Neural progenitor cell (in vitro differentiated cells): Measurements from ENCODE around the gene EPHA1. TPM values are rescaled to one million over a fixed set of nuclear protein-coding genes. Genes with fewer than 3 reads are reported as not detected.

ENCODE experiments used
- DNase-seq: peaks from one replicate; pipeline ENCODE4 v3.0.0-alpha.2; 2016; ENCODE audit warnings: low spot score
- H2AFZ ChIP-seq: fragments of 200-600 bp; sonication (generic); replicated peaks from 2 replicates; pipeline ENCODE4 v1.6.1; 2016; ENCODE audit warnings: antibody characterized with exemption
- H3F3A ChIP-seq: fragments of 200-600 bp; sonication (generic); 2 replicates; pipeline ENCODE4 v1.6.1; 2016; ENCODE audit warnings: antibody characterized with exemption, low read depth
- H3K27ac ChIP-seq: fragments of 200-600 bp; sonication (generic); 2 replicates; pipeline ENCODE4 v1.5.1; 2016; ENCODE audit warnings: mild to moderate bottlenecking
- H3K27me3 ChIP-seq: fragments of 200-600 bp; sonication (generic); 2 replicates; pipeline ENCODE4 v1.6.1; 2016; ENCODE audit warnings: mild to moderate bottlenecking, moderate library complexity
- H3K36me3 ChIP-seq: fragments of 200-600 bp; sonication (generic); 2 replicates; pipeline ENCODE4 v1.5.1; 2016
- H3K4me1 ChIP-seq: fragments of 200-600 bp; sonication (generic); 2 replicates; pipeline ENCODE4 v1.6.1; 2016; ENCODE audit warnings: mixed run types
- H3K4me2 ChIP-seq: fragments of 200-600 bp; sonication (generic); 2 replicates; pipeline ENCODE4 v1.6.1; 2016
- H3K4me3 ChIP-seq: fragments of 200-600 bp; sonication (generic); 2 replicates; pipeline ENCODE4 v1.5.1; 2016
- H3K79me2 ChIP-seq: fragments of 200-600 bp; sonication (generic); 2 replicates; pipeline ENCODE4 v1.6.1; 2016; ENCODE audit warnings: low read depth
- H3K9ac ChIP-seq: fragments of 200-600 bp; sonication (generic); 2 replicates; pipeline ENCODE4 v1.6.1; 2016
- H3K9me3 ChIP-seq: fragments of 200-600 bp; sonication (generic); 2 replicates; pipeline ENCODE4 v1.5.1; 2016; ENCODE audit warnings: low read depth
- H4K20me1 ChIP-seq: fragments of 200-600 bp; sonication (generic); 2 replicates; pipeline ENCODE4 v1.6.1; 2016; ENCODE audit warnings: low read depth
- H3K27ac Mint-ChIP-seq: 3 replicates; pipeline ENCODE4 v1.8.0; 2021; ENCODE audit warnings: mixed read lengths
- H3K27me3 Mint-ChIP-seq: 2 replicates; pipeline ENCODE4 v1.8.0; 2022; ENCODE audit warnings: low read depth, mild to moderate bottlenecking, inconsistent platforms, moderate library complexity, mixed read lengths; ENCODE audit not compliant: insufficient read depth
- H3K36me3 Mint-ChIP-seq: 3 replicates; pipeline ENCODE4 v1.8.0; 2021; ENCODE audit warnings: mixed read lengths
- H3K4me1 Mint-ChIP-seq: 3 replicates; pipeline ENCODE4 v1.8.0; 2021; ENCODE audit warnings: mixed read lengths
- H3K4me3 Mint-ChIP-seq: 3 replicates; pipeline ENCODE4 v1.8.0; 2021; ENCODE audit warnings: mild to moderate bottlenecking, moderate library complexity, mixed read lengths
- H3K9me3 Mint-ChIP-seq: 3 replicates; pipeline ENCODE4 v1.8.0; 2020; ENCODE audit warnings: mixed read lengths
- EZH2 ChIP-seq: fragments of 200-600 bp; sonication (generic); IDR thresholded peaks from 2 replicates; pipeline ENCODE4 v1.6.1; 2017; ENCODE audit warnings: antibody characterized with exemption, mild to moderate bottlenecking, moderate library complexity
- EZH2phosphoT487 ChIP-seq: fragments of 200-600 bp; sonication (generic); IDR thresholded peaks from 2 replicates; pipeline ENCODE4 v1.6.1; 2017; ENCODE audit warnings: antibody characterized with exemption
- total RNA-seq: library from RNA; depleted of rRNA; stranded (reverse); fragments of >200 nt; gene quantifications from 2 replicates; pipeline ENCODE4 v1.2.3, GENCODE V29; 2015; ENCODE audit warnings: low replicate concordance
- TF ChIP-seq, protein P1 (sequence below): fragments of 200-600 bp; sonication (generic); IDR thresholded peaks from 2 replicates; pipeline ENCODE4 v1.5.1; 2017; ENCODE audit warnings: antibody characterized with exemption, mild to moderate bottlenecking

EPHA1 gene
- total RNA-seq, 1 donor from 2014 or later: 4.1 TPM

DNA sequence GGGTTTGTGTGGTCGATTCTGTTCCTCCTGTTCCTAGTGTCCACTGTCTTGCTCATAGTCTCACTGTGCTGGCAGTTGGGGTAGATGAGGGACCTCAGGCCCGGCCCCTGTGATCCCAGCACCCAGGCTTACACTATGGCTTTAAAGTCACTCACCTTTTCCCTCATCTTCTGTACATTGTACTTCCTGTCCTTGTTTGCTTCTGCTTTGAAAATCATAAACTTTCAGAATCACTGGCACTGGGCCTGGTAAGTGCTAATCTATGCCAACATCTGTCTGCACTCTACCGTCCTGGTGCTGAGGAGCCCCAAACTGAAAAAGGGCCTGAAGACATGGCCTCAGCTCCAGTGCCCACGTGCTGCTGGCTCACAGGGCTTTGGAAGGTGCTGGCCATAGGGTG, 28.9 kb upstream of the EPHA1 start:
- Mint-ChIP-seq H3K4me1 (no peaks in the 10 kb centered on the region), H3K27ac (no peak overlapping the region), H3K36me3 (no peaks in the 10 kb centered on the region), H3K27me3 (no peaks in the 10 kb centered on the region), H3K9me3 (peaks cover 2% of the 10 kb centered on the region), H3K4me3 (no peak overlapping the region)
- H3K4me3 ChIP-seq: no peak overlapping the region
- H3K9ac ChIP-seq: no peak overlapping the region
- no peak for TF ChIP-seq EZH2phosphoT487
- no peak for TF ChIP-seq EZH2
- TF ChIP-seq, protein P1, sequence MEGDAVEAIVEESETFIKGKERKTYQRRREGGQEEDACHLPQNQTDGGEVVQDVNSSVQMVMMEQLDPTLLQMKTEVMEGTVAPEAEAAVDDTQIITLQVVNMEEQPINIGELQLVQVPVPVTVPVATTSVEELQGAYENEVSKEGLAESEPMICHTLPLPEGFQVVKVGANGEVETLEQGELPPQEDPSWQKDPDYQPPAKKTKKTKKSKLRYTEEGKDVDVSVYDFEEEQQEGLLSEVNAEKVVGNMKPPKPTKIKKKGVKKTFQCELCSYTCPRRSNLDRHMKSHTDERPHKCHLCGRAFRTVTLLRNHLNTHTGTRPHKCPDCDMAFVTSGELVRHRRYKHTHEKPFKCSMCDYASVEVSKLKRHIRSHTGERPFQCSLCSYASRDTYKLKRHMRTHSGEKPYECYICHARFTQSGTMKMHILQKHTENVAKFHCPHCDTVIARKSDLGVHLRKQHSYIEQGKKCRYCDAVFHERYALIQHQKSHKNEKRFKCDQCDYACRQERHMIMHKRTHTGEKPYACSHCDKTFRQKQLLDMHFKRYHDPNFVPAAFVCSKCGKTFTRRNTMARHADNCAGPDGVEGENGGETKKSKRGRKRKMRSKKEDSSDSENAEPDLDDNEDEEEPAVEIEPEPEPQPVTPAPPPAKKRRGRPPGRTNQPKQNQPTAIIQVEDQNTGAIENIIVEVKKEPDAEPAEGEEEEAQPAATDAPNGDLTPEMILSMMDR: no peak
- no peak for DNase-seq
- no peaks in the 10 kb centered on the region for H3K36me3 ChIP-seq
- no peaks in the 10 kb centered on the region for H3K27me3 ChIP-seq
- no peak overlapping the region for H3K27ac ChIP-seq
- H3K4me1 ChIP-seq: no peaks in the 10 kb centered on the region
- H2AFZ ChIP-seq: no peak overlapping the region
- no peaks in the 10 kb centered on the region for H3F3A ChIP-seq
- no peaks in the 10 kb centered on the region for H4K20me1 ChIP-seq
- H3K9me3 ChIP-seq: no peaks in the 10 kb centered on the region
- no peaks in the 10 kb centered on the region for H3K79me2 ChIP-seq
- no peak overlapping the region for H3K4me2 ChIP-seq

DNA sequence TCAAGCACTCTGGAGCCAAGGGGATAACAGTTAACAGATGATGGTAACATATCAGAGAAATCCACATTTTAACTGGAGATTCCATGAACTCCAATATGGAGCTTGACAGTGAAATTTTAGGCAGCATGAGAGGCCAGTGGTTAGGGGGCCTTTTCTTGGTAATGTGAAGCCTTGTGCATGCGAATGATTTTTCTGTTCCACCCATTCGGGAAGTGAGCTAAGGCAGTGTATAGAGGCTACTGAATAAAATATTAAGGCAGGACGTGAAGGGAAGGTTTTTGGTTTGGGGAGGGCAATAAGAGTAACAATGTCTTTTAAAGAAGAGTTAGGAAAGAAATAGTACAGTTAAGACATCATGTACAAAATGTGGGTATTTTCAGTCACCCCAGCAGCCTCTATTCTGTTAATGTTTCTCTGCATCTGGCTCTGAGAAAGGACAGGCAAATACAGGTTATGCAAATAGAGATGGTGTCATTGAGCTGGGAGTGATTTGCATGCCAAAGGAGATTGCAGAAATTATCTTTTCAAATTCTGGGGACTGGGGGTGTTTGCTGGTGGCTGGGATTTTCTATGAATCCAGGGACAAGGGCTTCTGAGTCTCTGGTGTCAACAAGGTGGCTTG, 27.8 kb upstream of the EPHA1 start:
- H3K36me3 Mint-ChIP-seq: no peaks in the 10 kb centered on the region
- Histone ChIP-seq H3K4me2 (no peak overlapping the region), H3F3A (no peaks in the 10 kb centered on the region), H4K20me1 (no peaks in the 10 kb centered on the region), H3K4me1 (no peaks in the 10 kb centered on the region), H3K27me3 (no peaks in the 10 kb centered on the region), H3K79me2 (no peaks in the 10 kb centered on the region), H3K9me3 (no peaks in the 10 kb centered on the region), H3K9ac (no peak overlapping the region), H3K4me3 (no peak overlapping the region), H3K27ac (no peak overlapping the region), H2AFZ (peak overlapping the region; percentile 37), H3K36me3 (no peaks in the 10 kb centered on the region)
- H3K9me3 Mint-ChIP-seq: peaks cover 2% of the 10 kb centered on the region
- DNase-seq: no peak
- TF ChIP-seq EZH2phosphoT487: no peak
- TF ChIP-seq, protein P1: no peak
- TF ChIP-seq EZH2: no peak
- H3K4me3 Mint-ChIP-seq: no peak overlapping the region
- H3K27me3 Mint-ChIP-seq: no peaks in the 10 kb centered on the region
- H3K27ac Mint-ChIP-seq: peak overlapping the region; percentile 10
- no peaks in the 10 kb centered on the region for H3K4me1 Mint-ChIP-seq

DNA sequence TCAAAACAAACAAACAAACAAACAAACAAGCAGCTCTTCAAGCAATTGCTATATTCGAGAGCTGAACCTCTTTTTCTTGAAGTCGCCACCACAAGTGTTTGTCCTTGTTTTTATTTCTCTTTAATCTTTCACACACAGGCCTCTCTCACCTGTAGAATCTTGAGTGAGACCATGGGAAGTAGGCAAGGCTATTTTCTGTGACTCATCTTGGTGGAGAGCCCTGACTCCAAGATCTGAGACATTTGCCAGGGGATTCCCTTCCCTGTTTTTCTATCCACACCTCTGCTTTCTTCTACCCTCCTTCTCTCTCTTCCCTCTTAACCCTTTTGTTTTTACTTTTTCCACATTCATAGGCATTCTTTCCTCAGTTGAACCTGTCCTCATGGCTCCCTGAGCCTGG, 26.6 kb upstream of the EPHA1 start:
- Histone ChIP-seq H2AFZ (no peak overlapping the region), H3K4me3 (no peak overlapping the region), H3K27me3 (no peaks in the 10 kb centered on the region), H4K20me1 (no peaks in the 10 kb centered on the region), H3K9ac (no peak overlapping the region), H3K4me1 (no peaks in the 10 kb centered on the region), H3K27ac (no peak overlapping the region), H3K36me3 (no peaks in the 10 kb centered on the region), H3K79me2 (no peaks in the 10 kb centered on the region), H3K9me3 (no peaks in the 10 kb centered on the region), H3F3A (no peaks in the 10 kb centered on the region), H3K4me2 (no peak overlapping the region)
- no peaks in the 10 kb centered on the region for H3K36me3 Mint-ChIP-seq
- no peaks in the 10 kb centered on the region for H3K27me3 Mint-ChIP-seq
- H3K9me3 Mint-ChIP-seq: peaks cover 2% of the 10 kb centered on the region
- TF ChIP-seq EZH2: no peak
- TF ChIP-seq, protein P1: no peak
- TF ChIP-seq EZH2phosphoT487: no peak
- H3K4me1 Mint-ChIP-seq: no peaks in the 10 kb centered on the region
- H3K4me3 Mint-ChIP-seq: no peak overlapping the region
- no peak overlapping the region for H3K27ac Mint-ChIP-seq
- DNase-seq: no peak
